IPS-15b (cell line): Measurements from ENCODE around the gene ABCG1.

Source experiments
- H3K27me3 ChIP-seq: one replicate; pipeline ENCODE4 v1.6.1; 2013; ENCODE audit warnings: low read length; ENCODE audit not compliant: control insufficient read depth, insufficient read depth
- H3K36me3 ChIP-seq: one replicate; pipeline ENCODE4 v1.6.1; 2013; ENCODE audit warnings: low read length; ENCODE audit not compliant: control insufficient read depth, insufficient read depth
- H3K4me1 ChIP-seq: one replicate; pipeline ENCODE4 v1.6.1; 2013; ENCODE audit warnings: mild to moderate bottlenecking, low read length; ENCODE audit not compliant: control insufficient read depth, insufficient read depth
- H3K4me3 ChIP-seq: one replicate; pipeline ENCODE4 v1.5.1; 2013; ENCODE audit warnings: low read depth, low read length
- H3K9ac ChIP-seq: one replicate; pipeline ENCODE4 v1.6.1; 2013; ENCODE audit warnings: low read depth, mild to moderate bottlenecking, low read length
- H3K9me3 ChIP-seq: one replicate; pipeline ENCODE4 v1.6.1; 2013; ENCODE audit warnings: mild to moderate bottlenecking, low read length; ENCODE audit not compliant: control insufficient read depth, insufficient read depth

Gene ABCG1

GRCh38 chr21:42230636-42231035 lies 11.7 kb downstream of the ABCG1 start:
- H3K9me3 ChIP-seq, result no peaks in the 10 kb centered on the region
- peaks cover 32% of the 10 kb centered on the region for H3K27me3 ChIP-seq
- H3K36me3 ChIP-seq, result no peaks in the 10 kb centered on the region
- H3K4me3 ChIP-seq, result no peak overlapping the region
- H3K4me1 ChIP-seq, result peaks cover 7% of the 10 kb centered on the region
- H3K9ac ChIP-seq, result no peak overlapping the region

DNA sequence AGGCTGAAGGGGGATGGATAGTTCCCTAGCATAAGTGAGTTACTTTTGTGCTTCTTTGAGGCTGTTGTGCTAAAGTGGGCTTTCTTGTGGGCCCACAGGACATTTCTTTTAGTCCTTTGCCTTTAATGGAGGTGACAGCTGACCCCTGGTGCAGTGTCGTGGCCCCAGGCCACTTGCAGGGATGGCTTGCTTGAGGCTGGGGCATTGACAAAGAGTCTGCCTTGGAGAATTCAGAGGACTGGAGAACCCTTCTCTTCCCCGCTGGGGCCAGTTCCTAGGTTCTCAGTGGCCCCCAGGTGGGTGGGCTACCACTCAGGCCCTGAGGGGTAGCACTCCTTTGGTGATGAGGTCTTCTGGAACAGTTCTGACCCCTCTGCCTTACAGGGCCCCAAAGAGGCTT lies 12.8 kb downstream of the ABCG1 start:
- Histone ChIP-seq H3K36me3 (no peaks in the 10 kb centered on the region), H3K4me3 (no peak overlapping the region), H3K9me3 (no peaks in the 10 kb centered on the region), H3K4me1 (peaks cover 7% of the 10 kb centered on the region), H3K27me3 (peaks cover 37% of the 10 kb centered on the region), H3K9ac (no peak overlapping the region)

DNA sequence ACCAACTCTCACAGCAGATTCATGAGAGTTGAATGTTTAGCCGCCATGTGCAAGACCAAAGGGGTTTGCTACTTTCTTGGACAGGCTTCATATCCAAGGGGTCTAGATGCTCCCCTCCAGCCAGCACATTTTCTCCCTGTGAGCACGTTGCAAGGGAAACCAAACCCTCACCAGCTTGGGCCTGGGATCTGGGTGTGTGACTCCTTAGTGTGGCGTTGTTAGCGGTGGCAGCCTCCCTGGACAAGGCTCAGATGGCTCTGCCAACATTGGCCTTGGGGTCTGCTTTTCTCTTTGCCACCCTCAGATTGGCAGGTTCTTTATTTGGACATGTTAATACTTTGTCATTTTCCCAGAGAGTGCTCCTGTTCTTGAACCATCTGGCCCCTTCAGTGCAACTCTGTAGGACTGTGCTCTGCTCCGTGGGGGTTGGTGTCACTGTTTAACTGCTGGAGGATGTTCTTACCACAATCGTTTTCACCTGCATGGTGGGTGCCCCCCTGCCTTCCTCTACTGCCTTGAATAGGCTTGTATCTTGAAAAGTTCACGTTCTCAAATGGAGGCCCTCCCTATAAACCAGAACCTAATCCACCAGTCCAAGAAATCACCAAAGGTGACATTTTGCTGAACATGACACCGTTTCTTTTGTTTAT lies 13.4 kb downstream of the ABCG1 start:
- peaks cover 7% of the 10 kb centered on the region for H3K4me1 ChIP-seq
- H3K9ac ChIP-seq, result no peak overlapping the region
- no peaks in the 10 kb centered on the region for H3K9me3 ChIP-seq
- H3K4me3 ChIP-seq, result no peak overlapping the region
- peaks cover 39% of the 10 kb centered on the region for H3K27me3 ChIP-seq
- H3K36me3 ChIP-seq, result no peaks in the 10 kb centered on the region

DNA sequence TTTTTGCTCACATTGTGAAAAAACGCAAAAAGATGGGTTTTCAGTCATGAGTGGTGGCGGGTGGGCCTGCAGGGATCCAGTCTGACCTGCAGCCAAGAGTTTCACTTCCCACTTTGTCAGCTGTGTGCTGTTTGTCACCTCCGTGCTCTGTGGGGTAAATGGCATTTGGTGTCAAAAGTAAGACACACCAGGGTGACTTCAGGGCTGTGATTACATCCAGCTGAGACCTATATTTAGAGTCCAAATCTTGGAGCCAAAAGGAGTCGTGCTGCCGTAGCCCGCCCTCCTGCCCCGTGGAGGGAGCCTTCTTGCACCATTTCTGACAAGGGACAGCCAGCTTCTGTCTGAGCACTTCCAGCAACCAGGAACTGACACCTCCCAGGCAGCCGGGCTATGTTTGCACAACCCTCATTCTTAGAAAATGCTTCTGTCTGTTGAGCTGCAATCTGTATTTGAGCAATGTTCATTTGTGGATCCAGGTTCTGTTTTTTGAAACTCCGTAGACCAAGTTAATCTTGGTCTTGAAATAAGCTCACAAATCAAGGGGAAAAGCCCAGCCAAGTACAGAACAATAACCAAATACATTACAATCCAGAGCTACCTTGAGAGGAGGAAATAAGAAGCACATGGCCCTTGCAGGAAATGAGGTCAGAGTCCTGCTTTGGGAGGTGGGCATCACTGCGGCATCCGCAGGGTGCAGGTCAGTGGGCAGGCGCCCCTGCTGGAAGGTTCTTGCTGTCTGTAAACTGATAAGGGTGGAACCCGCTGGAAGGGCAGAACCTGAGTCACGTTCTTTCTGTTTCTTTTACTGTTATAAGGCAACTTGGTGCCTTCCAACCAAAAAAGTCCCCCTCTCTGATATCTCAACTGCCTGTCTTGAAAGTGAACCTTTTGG lies 14.4 kb downstream of the ABCG1 start:
- peaks cover 7% of the 10 kb centered on the region for H3K4me1 ChIP-seq
- H3K36me3 ChIP-seq, result no peaks in the 10 kb centered on the region
- no peaks in the 10 kb centered on the region for H3K9me3 ChIP-seq
- H3K4me3 ChIP-seq, result no peak overlapping the region
- H3K27me3 ChIP-seq, result peaks cover 39% of the 10 kb centered on the region
- H3K9ac ChIP-seq, result no peak overlapping the region

DNA sequence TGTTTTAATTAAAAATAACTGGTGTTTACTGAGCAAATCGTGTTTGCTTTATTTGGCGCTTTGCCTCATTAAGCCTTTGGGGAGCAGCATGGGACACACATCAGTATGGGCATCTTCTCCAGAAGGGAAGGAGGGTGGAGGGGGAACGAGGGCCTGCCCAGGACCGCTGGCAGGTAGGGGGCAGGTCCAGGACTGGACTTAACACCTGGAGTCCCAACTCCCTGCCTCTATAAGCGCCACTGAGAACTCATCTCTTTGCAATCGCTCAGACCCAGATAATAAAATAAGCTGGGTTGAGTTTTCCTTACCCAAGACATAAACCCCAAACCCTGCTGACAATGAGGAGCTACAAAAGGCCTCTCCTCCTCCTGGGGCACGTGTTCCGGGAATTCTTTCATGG lies 15.1 kb downstream of the ABCG1 start:
- Histone ChIP-seq H3K4me1 (peaks cover 7% of the 10 kb centered on the region), H3K27me3 (peaks cover 39% of the 10 kb centered on the region), H3K9ac (no peak overlapping the region), H3K4me3 (peak overlapping the region; percentile 69), H3K9me3 (no peaks in the 10 kb centered on the region), H3K36me3 (no peaks in the 10 kb centered on the region)

- peaks cover 7% of the 10 kb centered on the region for H3K4me1 ChIP-seq
- H3K27me3 ChIP-seq, result peaks cover 39% of the 10 kb centered on the region
- H3K4me3 ChIP-seq, result peak overlapping the region; percentile 69
- H3K9me3 ChIP-seq, result no peaks in the 10 kb centered on the region
- H3K9ac ChIP-seq, result no peak overlapping the region
- H3K36me3 ChIP-seq, result no peaks in the 10 kb centered on the region
Observed at GRCh38 chr21:42234464-42235241, 15.7 kb downstream of the ABCG1 start.

GRCh38 chr21:42235593-42235992 lies 16.7 kb downstream of the ABCG1 start:
- Histone ChIP-seq H3K27me3 (peaks cover 38% of the 10 kb centered on the region), H3K4me1 (peaks cover 7% of the 10 kb centered on the region), H3K4me3 (no peak overlapping the region)

GRCh38 chr21:42236014-42236413 lies 17.1 kb downstream of the ABCG1 start:
- no peak overlapping the region for H3K9ac ChIP-seq
- H3K4me3 ChIP-seq, result no peak overlapping the region
- peaks cover 36% of the 10 kb centered on the region for H3K27me3 ChIP-seq
- peaks cover 7% of the 10 kb centered on the region for H3K4me1 ChIP-seq
- H3K9me3 ChIP-seq, result no peaks in the 10 kb centered on the region
- H3K36me3 ChIP-seq, result no peaks in the 10 kb centered on the region

More at GRCh38 chr21:42235593-42235992, 16.7 kb downstream of the ABCG1 start:
- no peaks in the 10 kb centered on the region for H3K36me3 ChIP-seq
- H3K9ac ChIP-seq, result no peak overlapping the region
- no peaks in the 10 kb centered on the region for H3K9me3 ChIP-seq

DNA sequence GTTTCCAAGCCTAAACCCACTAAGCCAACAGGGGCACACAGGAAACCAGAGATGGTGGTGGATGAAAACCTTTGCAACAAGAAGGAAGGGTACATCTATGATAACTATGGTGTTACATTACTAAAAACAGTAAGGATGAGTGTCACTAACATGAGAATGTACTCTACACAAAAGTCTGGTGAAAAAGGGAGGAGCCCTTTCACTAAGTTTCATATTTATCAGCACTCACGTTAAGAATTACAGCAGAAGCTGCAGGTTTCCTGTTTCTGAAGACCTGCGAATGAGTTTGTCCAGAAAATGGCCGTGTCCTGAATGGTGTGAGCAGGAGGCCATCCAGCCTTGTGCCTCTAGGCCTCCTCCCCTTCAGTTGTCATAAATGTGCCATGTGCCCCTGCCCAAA lies 17.8 kb downstream of the ABCG1 start:
- Histone ChIP-seq H3K4me3 (no peak overlapping the region), H3K36me3 (no peaks in the 10 kb centered on the region), H3K9ac (no peak overlapping the region), H3K4me1 (peaks cover 7% of the 10 kb centered on the region), H3K9me3 (no peaks in the 10 kb centered on the region), H3K27me3 (peaks cover 36% of the 10 kb centered on the region)

- Histone ChIP-seq H3K36me3 (no peaks in the 10 kb centered on the region), H3K4me3 (no peak overlapping the region), H3K9me3 (no peaks in the 10 kb centered on the region), H3K9ac (no peak overlapping the region), H3K27me3 (peaks cover 34% of the 10 kb centered on the region), H3K4me1 (peaks cover 7% of the 10 kb centered on the region)
Observed at GRCh38 chr21:42237161-42237560, 18.2 kb downstream of the ABCG1 start.

DNA sequence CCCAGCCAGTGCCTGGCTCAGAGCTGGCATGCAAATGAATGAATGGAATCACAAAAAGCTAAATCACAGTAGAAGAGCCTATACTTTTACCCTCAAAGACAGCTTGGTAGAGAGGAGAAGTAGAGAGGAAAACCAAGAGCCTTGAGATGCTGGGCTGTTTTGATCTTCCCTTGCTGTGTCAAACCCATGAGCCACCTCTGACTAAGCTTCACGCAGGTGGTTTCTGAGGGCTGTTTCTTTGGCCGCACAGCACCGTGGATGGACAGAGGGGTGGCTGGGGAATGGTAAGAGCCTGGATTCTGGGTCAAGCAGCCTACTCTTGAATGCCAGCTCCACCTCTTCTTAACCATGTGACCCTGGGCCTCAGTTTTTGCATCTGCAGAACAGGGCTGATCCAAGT lies 18.6 kb downstream of the ABCG1 start:
- Histone ChIP-seq H3K27me3 (peaks cover 34% of the 10 kb centered on the region), H3K9me3 (no peaks in the 10 kb centered on the region), H3K9ac (no peak overlapping the region), H3K4me3 (no peak overlapping the region), H3K4me1 (peaks cover 7% of the 10 kb centered on the region), H3K36me3 (no peaks in the 10 kb centered on the region)
